NCI-H2227 (cell line): ENCODE results near the gene DPP3.
"Not testable (repeated sequence)": the region's sequence is repeated elsewhere in the genome, so short reads cannot be mapped to it uniquely, and the experiment has no call there.

Experiments
- DNase-seq: peaks from one replicate; lab custom pipeline; 2025; ENCODE audit not compliant: unreplicated experiment; lab: John Stamatoyannopoulos, UW

The DPP3 gene

GRCh38 chr11:66530927-66531709 is 50.9 kb downstream of the DPP3 start:
- no peak for DNase-seq

- DNase-seq = no peak
Observed at GRCh38 chr11:66531841-66532240, 51.6 kb downstream of the DPP3 start.

DNA sequence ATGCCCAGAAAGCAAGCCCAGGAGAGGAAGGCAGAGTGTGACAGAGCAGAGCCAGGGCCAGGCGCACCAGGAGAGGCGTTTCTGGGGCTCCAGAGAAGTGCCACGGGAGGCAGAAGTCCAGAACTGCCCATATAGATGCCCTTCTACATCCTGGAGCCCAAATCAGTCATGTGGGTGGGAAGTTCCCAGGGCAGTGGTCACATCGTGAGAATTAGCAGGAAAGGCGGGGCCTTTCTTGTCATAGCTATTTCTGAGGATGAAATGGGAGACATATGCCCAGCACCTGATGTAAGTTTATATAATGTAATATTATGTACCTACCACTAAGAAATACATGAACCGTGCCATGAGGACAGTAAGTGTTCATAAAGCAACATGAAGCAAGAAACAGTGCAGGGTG is 52.5 kb downstream of the DPP3 start:
- no peak for DNase-seq

DNA sequence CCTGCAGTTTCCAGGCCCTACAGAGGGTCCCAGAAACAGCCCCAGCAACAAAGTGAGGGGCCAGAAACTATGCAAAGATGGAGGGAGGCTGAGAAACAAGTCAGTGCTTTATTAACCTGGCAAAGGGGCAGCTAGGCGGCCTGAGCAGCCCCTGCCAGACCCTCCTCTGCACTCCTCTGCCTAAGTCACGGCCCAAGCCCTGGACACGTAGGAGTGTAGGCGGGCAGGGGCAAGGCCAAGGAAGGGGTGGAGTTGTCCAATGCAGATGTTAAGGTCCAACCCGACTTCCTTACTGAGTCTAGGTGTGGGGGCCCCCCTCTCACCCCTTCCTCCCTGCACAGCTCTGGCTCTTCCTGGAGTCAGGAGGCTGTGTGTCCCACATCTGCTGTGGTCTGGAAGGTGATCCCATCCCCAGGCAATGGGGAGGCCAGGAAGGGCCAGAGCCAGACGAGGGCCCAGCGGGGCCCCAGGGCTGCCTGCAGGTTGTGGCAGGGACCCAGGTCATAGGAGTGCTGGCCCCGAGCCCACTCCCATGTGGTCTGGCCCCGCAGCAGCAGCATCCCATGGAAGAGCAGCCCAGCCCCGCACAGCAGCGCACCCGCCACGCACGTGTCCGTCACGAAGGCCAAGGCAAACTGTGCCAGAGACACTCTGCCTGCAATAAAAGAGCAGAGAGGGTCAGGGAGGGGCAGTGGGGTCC is 59.1 kb downstream of the DPP3 start:
- DNase-seq = no peak

DNA sequence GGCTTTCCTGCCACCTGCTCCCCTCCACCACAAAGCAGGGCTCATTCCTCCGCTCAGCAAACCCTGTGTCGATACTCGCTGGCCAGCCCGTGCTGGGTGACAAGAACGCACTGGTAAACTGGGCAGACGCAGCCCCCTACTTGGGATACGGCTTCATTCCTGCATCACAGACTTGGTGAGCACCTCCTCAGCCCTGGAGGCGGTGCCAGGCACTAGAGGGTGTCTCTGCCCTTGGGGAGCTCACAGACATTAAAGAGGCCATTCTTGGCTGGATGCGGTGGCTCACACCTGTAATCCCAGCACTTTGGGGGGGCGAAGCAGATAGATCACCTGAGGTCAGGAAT is 59.6 kb downstream of the DPP3 start:
- no peak for DNase-seq

DNA sequence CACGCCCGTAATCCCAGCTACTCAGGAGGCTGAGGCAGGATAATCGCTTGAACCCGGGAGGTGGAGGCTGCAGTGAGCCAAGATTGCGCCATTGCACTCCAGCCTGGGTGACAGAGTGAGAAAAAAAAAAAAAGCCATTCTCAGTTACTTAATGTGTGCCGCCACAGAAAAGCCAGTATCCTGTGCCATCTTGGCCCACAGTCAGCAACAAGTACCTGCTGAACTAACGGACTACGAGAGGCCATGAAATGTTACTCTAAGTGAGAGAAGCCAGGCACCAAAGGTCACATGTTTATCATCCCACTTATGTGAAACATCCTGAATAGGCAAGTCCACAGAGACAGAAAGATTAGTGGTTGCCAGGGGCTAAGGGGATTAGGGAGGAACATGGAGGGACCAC is 60.4 kb downstream of the DPP3 start:
- DNase-seq = not testable (repeated sequence)

DNA sequence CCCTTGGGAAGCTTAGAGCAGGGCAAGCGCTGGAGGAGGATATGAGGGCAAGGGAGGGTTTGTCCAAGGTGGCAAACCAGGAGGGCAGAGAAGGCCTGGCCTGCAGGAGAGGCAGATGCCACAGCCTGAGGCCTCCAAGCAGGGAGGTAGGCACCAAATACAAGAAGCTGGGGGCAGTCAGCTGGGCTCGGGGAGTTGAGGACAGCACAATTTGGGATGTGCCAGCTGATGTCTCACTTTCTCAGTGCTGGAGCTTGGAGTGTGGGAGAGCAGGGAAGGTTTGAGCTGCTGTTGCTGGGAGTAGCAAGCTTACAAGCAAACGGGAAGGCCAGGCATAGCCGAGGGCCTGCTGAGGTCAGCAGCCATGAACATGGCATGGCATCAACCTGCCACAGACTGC is 61.7 kb downstream of the DPP3 start:
- DNase-seq = no peak

GRCh38 chr11:66542362-66542761 is 62.1 kb downstream of the DPP3 start:
- no peak for DNase-seq

GRCh38 chr11:66543263-66544107 is 63.3 kb downstream of the DPP3 start:
- DNase-seq = peak; percentile 80

DNA sequence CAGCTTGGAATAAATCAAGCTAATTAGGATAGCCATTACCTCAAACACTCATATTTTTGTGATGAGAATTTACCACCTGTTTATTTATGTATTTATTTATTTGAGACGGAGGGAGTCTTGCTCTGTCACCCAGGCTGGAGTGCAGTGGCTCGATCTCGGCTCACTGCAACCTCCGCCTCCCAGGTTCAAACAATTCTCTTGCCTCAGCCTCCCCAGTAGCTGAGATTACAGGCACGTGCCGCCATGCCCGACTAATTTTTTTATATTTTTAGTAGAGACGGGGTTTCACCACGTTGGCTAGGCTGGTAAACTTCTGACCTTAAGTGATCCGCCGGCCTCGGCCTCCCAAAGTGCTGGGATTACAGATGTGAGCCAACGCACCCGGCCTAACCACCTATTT is 64.7 kb downstream of the DPP3 start:
- not testable (repeated sequence) for DNase-seq

DNA sequence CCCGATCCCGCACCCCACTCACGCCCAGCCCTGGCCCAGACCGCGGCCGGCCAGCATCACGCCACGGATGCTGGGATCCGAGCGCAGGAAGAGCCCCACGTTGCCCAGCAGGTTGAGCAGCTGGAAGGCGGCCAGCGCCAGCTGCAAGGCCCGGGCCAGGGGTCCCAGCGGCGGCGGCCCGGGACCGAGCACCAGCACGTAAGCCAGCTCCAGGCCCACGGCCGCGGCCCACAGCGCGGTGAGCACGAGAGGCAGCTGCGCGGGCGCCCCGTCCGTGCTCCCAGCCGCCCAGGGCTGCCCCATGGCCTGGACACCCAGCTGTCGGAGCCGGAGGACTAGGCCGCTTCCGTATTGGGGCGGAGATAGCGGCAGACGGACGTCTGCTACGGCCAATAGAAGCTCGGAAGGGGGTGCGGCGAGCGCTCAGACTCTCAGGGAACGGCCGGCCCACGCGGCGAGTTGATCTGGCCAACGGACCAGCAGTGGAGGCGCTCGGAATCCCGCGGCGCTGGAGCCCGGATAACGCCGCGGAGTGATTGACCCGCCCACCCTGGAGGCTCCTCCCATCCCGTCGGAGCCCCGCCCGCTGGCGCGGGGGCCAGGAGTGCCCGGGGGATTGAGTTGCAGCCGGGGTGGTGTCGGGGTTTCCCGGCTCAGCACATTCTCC is 65.6 kb downstream of the DPP3 start, which contains the start of gene ZDHHC24:
Gene ZDHHC24 (minus strand): TSS at position 348 of the 667 bp plus-strand sequence. CDS start 45 bp downstream, at position 303.
- DNase-seq = peak; percentile 98

DNA sequence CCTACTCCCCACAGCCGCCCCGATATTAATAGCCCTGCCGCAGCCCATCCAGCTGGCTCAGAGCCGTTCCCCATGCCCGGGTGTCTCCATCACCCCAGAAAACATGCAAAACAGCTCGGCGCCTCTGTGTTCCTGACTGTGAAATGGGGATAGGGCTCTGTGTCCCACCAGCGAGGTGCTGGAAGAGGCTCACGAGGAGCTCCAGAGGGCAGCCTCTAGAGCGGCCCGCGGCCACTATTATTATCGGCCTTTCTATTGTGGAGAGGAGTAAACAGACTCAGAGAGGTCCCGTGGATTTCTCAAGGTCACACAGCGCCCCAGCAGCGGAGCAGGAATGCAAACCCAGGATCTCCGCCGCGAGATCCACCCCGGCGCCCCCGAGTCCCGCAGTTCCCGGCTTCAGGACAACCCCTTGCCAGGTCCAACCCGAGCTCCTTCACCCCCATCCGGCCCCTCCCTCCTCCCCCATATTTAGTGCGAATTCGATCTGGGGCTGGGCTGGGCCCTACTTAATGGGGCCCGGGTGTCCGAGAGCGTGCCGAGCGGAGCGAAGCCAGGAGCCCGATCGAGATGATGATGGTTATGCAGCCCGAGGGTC is 66.2 kb downstream of the DPP3 start, which contains the start of gene ACTN3:
Gene ACTN3 (plus strand): TSS at position 536 of the 598 bp plus-strand sequence. CDS start 35 bp downstream, at position 571.
- no peak for DNase-seq

DNA sequence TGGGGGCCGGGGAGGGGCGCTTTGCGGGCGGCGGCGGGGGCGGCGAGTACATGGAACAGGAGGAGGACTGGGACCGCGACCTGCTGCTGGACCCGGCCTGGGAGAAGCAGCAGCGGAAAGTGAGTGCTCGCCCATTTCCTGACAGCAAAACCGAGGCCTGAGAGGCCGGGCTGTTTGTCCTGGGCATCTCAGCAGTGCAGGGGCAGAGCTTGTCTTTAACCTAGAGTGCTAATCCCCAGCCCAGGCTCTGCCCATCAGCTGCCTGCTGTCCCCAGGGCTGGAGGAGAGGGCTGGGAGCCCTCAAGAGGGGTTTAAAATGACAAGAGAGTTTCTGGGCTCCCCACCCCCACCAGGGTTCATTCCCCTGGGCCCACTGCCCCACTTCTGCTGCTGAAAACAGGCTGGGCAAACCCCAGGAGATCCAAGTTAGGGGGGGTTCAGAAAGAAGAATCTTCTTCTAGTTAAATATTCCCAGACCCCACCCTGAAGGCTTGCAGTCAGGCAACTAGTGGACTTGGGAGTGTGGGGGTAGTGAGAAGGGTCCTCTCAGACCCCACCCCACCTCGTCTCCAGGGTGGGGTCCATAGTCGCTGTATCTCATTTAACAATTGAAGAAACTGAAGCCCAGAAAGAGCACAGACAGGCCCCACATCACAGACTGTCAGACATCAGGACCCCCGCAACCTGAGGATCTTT is 66.9 kb downstream of the DPP3 start:
- DNase-seq = no peak

GRCh38 chr11:66547662-66548009 is 67.4 kb downstream of the DPP3 start:
- DNase-seq = no peak

GRCh38 chr11:66548041-66548440 is 67.8 kb downstream of the DPP3 start:
- no peak for DNase-seq

DNA sequence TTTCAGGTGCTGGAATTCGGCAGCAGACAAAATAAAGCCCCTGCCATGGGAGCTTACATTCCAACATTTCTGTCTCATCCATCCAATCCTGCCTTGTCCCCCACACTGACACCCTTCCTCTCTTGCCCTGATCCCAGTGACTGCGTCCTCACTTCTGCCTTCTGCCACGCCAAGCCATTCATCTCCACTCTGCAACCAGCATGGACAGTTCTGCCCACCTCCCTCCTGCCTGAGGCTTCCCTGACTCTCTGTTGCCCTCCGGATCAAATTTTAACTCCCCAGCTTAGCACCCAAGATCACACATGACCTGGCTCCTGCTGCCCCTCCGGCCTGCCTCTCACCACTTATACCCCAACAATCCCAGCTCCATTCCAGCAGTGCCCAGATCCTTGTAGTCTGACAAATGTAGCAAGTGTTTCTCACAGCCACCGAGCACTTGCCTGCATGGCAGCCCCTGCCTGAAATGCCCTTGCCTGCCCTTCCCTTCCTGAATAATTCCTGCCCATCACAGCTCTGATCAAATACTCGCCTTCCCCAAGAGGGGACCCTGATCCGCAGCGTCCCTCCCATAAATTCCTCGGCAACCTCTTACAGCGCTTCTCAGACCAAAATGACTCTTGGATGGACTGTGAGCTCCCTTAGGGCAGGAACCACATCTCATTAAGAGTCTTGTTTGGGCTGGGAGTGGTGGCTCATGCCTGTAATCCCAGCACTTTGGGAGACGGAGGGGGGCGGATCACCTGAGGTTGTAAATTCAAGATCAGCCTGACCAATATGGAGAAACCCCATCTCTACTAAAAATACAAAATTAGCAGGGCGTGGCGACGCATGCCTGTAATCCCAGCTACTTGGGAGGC is 68.8 kb downstream of the DPP3 start:
- DNase-seq = no peak

DNA sequence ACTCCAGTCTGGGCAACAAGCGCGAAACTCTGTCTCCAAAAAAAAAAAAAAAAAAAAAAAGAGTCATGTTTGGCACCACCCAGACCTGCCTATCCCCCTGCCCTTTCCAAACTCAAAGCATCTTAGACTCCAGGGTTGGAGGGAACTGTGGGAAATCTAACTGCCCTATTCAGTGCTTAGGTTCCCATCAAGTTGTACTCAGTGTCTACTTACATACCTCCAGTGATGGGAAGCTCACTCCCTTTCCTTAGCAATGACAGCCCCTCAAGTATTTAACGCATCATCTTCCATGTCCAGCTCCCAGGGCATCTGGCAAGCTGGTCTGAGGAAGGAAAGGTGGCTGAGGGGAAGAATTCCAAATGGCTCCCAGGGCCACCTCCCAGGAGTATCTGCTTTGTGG is 69.5 kb downstream of the DPP3 start:
- DNase-seq = no peak

DNA sequence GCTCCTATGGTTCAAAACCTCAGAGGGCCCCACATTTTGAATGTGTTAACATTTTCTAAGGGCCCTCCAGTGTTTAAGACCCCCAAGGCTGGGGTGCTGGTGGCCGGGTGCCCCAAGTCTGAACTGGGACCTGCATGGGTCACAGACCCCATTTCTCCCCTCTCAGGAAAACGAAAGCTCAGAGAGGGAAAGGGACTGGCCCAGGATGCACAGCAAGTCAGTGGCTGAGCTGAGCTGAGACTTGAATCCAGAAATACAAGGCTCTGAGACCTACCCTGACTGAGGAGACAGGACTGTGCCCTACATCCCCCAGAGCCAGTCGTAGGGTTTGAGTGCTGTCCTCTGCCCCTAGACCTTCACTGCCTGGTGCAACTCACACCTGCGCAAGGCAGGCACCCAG is 70.7 kb downstream of the DPP3 start:
- DNase-seq = no peak

DNA sequence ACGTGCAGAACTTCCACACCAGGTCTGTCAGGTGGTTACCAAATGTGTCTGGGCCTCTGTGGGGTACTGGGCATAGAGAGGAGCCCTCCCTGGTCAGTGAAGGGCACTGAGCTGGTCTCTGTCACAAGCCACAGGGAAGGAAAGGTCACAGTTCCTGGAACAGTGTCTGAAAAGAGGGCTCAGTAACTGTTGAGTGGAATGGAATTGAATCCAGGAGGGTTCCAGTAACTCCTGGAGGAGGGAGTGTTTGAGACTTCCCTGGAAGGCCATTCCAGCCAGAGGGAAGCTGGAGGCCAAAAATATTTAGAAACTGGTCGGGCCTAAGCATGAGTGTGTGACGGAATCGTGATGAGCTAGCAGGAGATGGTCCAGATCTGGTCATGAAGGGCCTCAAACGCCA is 74.4 kb downstream of the DPP3 start:
- no peak for DNase-seq
